AG09309 (cell line): ENCODE data around the gene RFT1.

Experiments used
- DNase-seq: peaks from one replicate; pipeline ENCODE4 v3.0.0-alpha.2; 2010; ENCODE audit warnings: low read depth
- H3K4me3 ChIP-seq: 2 replicates; pipeline ENCODE4 v1.5.1; 2011; ENCODE audit warnings: mild to moderate bottlenecking, low read depth, low read length, moderate library complexity; ENCODE audit not compliant: control insufficient read depth
- CTCF ChIP-seq: IDR thresholded peaks from 2 replicates; pipeline ENCODE4 v1.5.1; 2011; ENCODE audit warnings: mild to moderate bottlenecking, low read depth, low read length, inconsistent platforms; ENCODE audit not compliant: insufficient read depth, control insufficient read depth; ENCODE audit errors: missing control alignments

RFT1 gene

GRCh38 chr3:53157974-53158580 is 27.8 kb upstream of the RFT1 start:
- DNase-seq = no peak
- no peak for TF ChIP-seq CTCF

GRCh38 chr3:53156368-53156834 is 26.2 kb upstream of the RFT1 start:
- no peak for DNase-seq
- no peak overlapping the region for H3K4me3 ChIP-seq
- no peak for TF ChIP-seq CTCF

More at GRCh38 chr3:53157974-53158580, 27.8 kb upstream of the RFT1 start:
- H3K4me3 ChIP-seq = no peak overlapping the region

GRCh38 chr3:53155760-53156159 is 25.5 kb upstream of the RFT1 start:
- no peak overlapping the region for H3K4me3 ChIP-seq
- no peak for TF ChIP-seq CTCF
- DNase-seq = no peak

GRCh38 chr3:53154881-53155285 is 24.6 kb upstream of the RFT1 start:
- DNase-seq = no peak
- H3K4me3 ChIP-seq = no peak overlapping the region
- no peak for TF ChIP-seq CTCF

GRCh38 chr3:53153980-53154379 is 23.7 kb upstream of the RFT1 start:
- TF ChIP-seq CTCF = no peak
- H3K4me3 ChIP-seq = no peak overlapping the region

GRCh38 chr3:53153264-53153823 is 23.1 kb upstream of the RFT1 start:
- TF ChIP-seq CTCF = no peak
- no peak for DNase-seq
- no peak overlapping the region for H3K4me3 ChIP-seq

More at GRCh38 chr3:53153980-53154379, 23.7 kb upstream of the RFT1 start:
- DNase-seq = no peak
